Adipocyte (in vitro differentiated cells): Measurements from ENCODE around the gene KBTBD6.
A peak's percentile ranks its signal among the peaks of the same experiment; 100 is the strongest.
"Not testable (repeated sequence)": the region's sequence is repeated elsewhere in the genome, so short reads cannot be mapped to it uniquely, and the experiment has no call there.

Experiments used
- DNase-seq: peaks from one replicate; pipeline ENCODE4 v3.0.0-alpha.2; 2015; ENCODE audit warnings: low read depth
- H3K27me3 ChIP-seq: replicated peaks from 2 replicates; pipeline ENCODE4 v1.7.0; 2013; ENCODE audit warnings: mild to moderate bottlenecking, low read length, moderate library complexity; ENCODE audit not compliant: control insufficient read depth, insufficient read depth
- H3K36me3 ChIP-seq: 2 replicates; pipeline ENCODE4 v1.7.0; 2013; ENCODE audit warnings: low read length, mild to moderate bottlenecking, moderate library complexity; ENCODE audit not compliant: control insufficient read depth, insufficient read depth, severe bottlenecking
- H3K4me1 ChIP-seq: 2 replicates; pipeline ENCODE4 v1.7.0; 2013; ENCODE audit warnings: mild to moderate bottlenecking, low read length, moderate library complexity; ENCODE audit not compliant: control insufficient read depth, insufficient read depth
- H3K4me3 ChIP-seq: 2 replicates; pipeline ENCODE4 v1.7.0; 2013; ENCODE audit warnings: mild to moderate bottlenecking, low read length, moderate library complexity
- H3K9ac ChIP-seq: 2 replicates; pipeline ENCODE4 v1.7.0; 2013; ENCODE audit warnings: mild to moderate bottlenecking, low read length, moderate library complexity
- H3K9me3 ChIP-seq: 2 replicates; pipeline ENCODE4 v1.7.0; 2013; ENCODE audit warnings: mild to moderate bottlenecking, low read length, moderate library complexity; ENCODE audit not compliant: control insufficient read depth

The KBTBD6 gene

GRCh38 chr13:41131660-41132511, 716 bp downstream of the KBTBD6 start:
- H3K36me3 ChIP-seq, H3K9me3 ChIP-seq, DNase-seq, H3K27me3 ChIP-seq: not testable (repeated sequence)
- Histone ChIP-seq H3K9ac (peak overlapping the region; percentile 88), H3K4me1 (peaks cover 47% of the 10 kb centered on the region), H3K4me3 (peak overlapping the region; percentile 89)

- DNase-seq, H3K9ac ChIP-seq, H3K9me3 ChIP-seq, H3K36me3 ChIP-seq, H3K27me3 ChIP-seq: not testable (repeated sequence)
- peak overlapping the region; percentile 69 for H3K4me3 ChIP-seq
- H3K4me1 ChIP-seq = peaks cover 47% of the 10 kb centered on the region
Measured at GRCh38 chr13:41131189-41131588, 1.4 kb downstream of the KBTBD6 start.

- Histone ChIP-seq H3K4me3 (peak overlapping the region; percentile 69), H3K4me1 (peaks cover 47% of the 10 kb centered on the region), H3K9me3 (no peaks in the 10 kb centered on the region), H3K27me3 (no peaks in the 10 kb centered on the region), H3K9ac (no peak overlapping the region), H3K36me3 (no peaks in the 10 kb centered on the region)
- DNase-seq = peak; percentile 15
Measured at GRCh38 chr13:41130356-41130755, 2.2 kb downstream of the KBTBD6 start.

GRCh38 chr13:41127701-41128100, 4.9 kb downstream of the KBTBD6 start:
- H3K9ac ChIP-seq = no peak overlapping the region
- no peak overlapping the region for H3K4me3 ChIP-seq
- peaks cover 41% of the 10 kb centered on the region for H3K4me1 ChIP-seq
- no peaks in the 10 kb centered on the region for H3K36me3 ChIP-seq
- H3K27me3 ChIP-seq = no peaks in the 10 kb centered on the region
- H3K9me3 ChIP-seq = no peaks in the 10 kb centered on the region
- DNase-seq = peak; percentile 43

- H3K4me1 ChIP-seq = peaks cover 4% of the 10 kb centered on the region
- H3K4me3 ChIP-seq = no peak overlapping the region
- no peaks in the 10 kb centered on the region for H3K9me3 ChIP-seq
- no peaks in the 10 kb centered on the region for H3K36me3 ChIP-seq
- DNase-seq = no peak
- no peak overlapping the region for H3K9ac ChIP-seq
- H3K27me3 ChIP-seq = no peaks in the 10 kb centered on the region
Measured at GRCh38 chr13:41122838-41123237, 9.8 kb downstream of the KBTBD6 start.

- Histone ChIP-seq H3K4me1 (no peaks in the 10 kb centered on the region), H3K9me3 (no peaks in the 10 kb centered on the region), H3K36me3 (no peaks in the 10 kb centered on the region), H3K9ac (no peak overlapping the region), H3K4me3 (no peak overlapping the region), H3K27me3 (no peaks in the 10 kb centered on the region)
- DNase-seq = no peak
Measured at GRCh38 chr13:41117869-41118268, 14.7 kb downstream of the KBTBD6 start.

GRCh38 chr13:41111454-41111853, 21.1 kb downstream of the KBTBD6 start:
- no peak overlapping the region for H3K9ac ChIP-seq
- H3K36me3 ChIP-seq = no peaks in the 10 kb centered on the region
- DNase-seq = peak; percentile 8
- H3K9me3 ChIP-seq = no peaks in the 10 kb centered on the region
- H3K4me1 ChIP-seq = peaks cover 2% of the 10 kb centered on the region
- no peaks in the 10 kb centered on the region for H3K27me3 ChIP-seq
- no peak overlapping the region for H3K4me3 ChIP-seq

- no peak overlapping the region for H3K9ac ChIP-seq
- no peak for DNase-seq
- no peaks in the 10 kb centered on the region for H3K27me3 ChIP-seq
- H3K4me1 ChIP-seq = peaks cover 2% of the 10 kb centered on the region
- H3K4me3 ChIP-seq = no peak overlapping the region
- H3K9me3 ChIP-seq = no peaks in the 10 kb centered on the region
- H3K36me3 ChIP-seq = no peaks in the 10 kb centered on the region
Measured at GRCh38 chr13:41107584-41108014, 25.0 kb downstream of the KBTBD6 start.

- Histone ChIP-seq H3K27me3 (no peaks in the 10 kb centered on the region), H3K9ac (no peak overlapping the region), H3K4me1 (peaks cover 2% of the 10 kb centered on the region), H3K9me3 (no peaks in the 10 kb centered on the region), H3K4me3 (no peak overlapping the region), H3K36me3 (no peaks in the 10 kb centered on the region)
- DNase-seq = no peak
Measured at GRCh38 chr13:41107104-41107571, 25.5 kb downstream of the KBTBD6 start.

GRCh38 chr13:41099986-41100385, 32.6 kb downstream of the KBTBD6 start:
- H3K27me3 ChIP-seq = no peaks in the 10 kb centered on the region
- no peaks in the 10 kb centered on the region for H3K36me3 ChIP-seq
- no peaks in the 10 kb centered on the region for H3K4me1 ChIP-seq
- no peak overlapping the region for H3K4me3 ChIP-seq
- DNase-seq = peak; percentile 16
- H3K9me3 ChIP-seq = no peaks in the 10 kb centered on the region
- no peak overlapping the region for H3K9ac ChIP-seq

- H3K9me3 ChIP-seq = no peaks in the 10 kb centered on the region
- no peak for DNase-seq
- H3K27me3 ChIP-seq = no peaks in the 10 kb centered on the region
- H3K4me3 ChIP-seq = no peak overlapping the region
- H3K4me1 ChIP-seq = no peaks in the 10 kb centered on the region
- no peaks in the 10 kb centered on the region for H3K36me3 ChIP-seq
- H3K9ac ChIP-seq = no peak overlapping the region
Measured at GRCh38 chr13:41098761-41099160, 33.8 kb downstream of the KBTBD6 start.
